Endodermal cell (in vitro differentiated cells): ENCODE measurements around the gene ARRDC1. TPM values are rescaled to one million over a fixed set of nuclear protein-coding genes. Genes with fewer than 3 reads are reported as not detected.

ENCODE experiments used
- DNase-seq: peaks from one replicate; pipeline ENCODE4 v3.0.0-alpha.2; 2017
- H3K27ac ChIP-seq: 2 replicates; pipeline ENCODE4 v1.5.1; 2013; ENCODE audit warnings: mild to moderate bottlenecking, low read depth, low read length, moderate library complexity
- H3K27me3 ChIP-seq: 2 replicates; pipeline ENCODE4 v1.6.1; 2013; ENCODE audit warnings: mild to moderate bottlenecking, low read length, moderate library complexity; ENCODE audit not compliant: insufficient read depth, control insufficient read depth, poor library complexity, severe bottlenecking
- H3K36me3 ChIP-seq: 2 replicates; pipeline ENCODE4 v1.7.0; 2013; ENCODE audit warnings: mild to moderate bottlenecking, low read length, moderate library complexity; ENCODE audit not compliant: control insufficient read depth, insufficient read depth
- H3K4me1 ChIP-seq: one replicate; pipeline ENCODE4 v1.7.0; 2013; ENCODE audit warnings: low read length; ENCODE audit not compliant: control insufficient read depth, insufficient read depth
- H3K4me3 ChIP-seq: 2 replicates; pipeline ENCODE4 v1.5.1; 2013; ENCODE audit warnings: mild to moderate bottlenecking, low read length, moderate library complexity
- H3K9ac ChIP-seq: 2 replicates; pipeline ENCODE4 v1.6.1; 2013; ENCODE audit warnings: mild to moderate bottlenecking, low read length, moderate library complexity; ENCODE audit not compliant: poor library complexity, severe bottlenecking; ENCODE audit errors: extremely low read depth
- H3K9me3 ChIP-seq: 2 replicates; pipeline ENCODE4 v1.6.1; 2013; ENCODE audit warnings: mild to moderate bottlenecking, low read length, moderate library complexity; ENCODE audit not compliant: control insufficient read depth
- H3K27ac Mint-ChIP-seq: 2 replicates; pipeline ENCODE4 v1.8.0; 2020; ENCODE audit warnings: mixed read lengths
- H3K27me3 Mint-ChIP-seq: 2 replicates; pipeline ENCODE4 v1.8.0; 2021; ENCODE audit warnings: mild to moderate bottlenecking, mixed read lengths; ENCODE audit not compliant: insufficient read depth
- H3K36me3 Mint-ChIP-seq: 2 replicates; pipeline ENCODE4 v1.8.0; 2020; ENCODE audit warnings: low read depth, mixed read lengths
- H3K4me1 Mint-ChIP-seq: 2 replicates; pipeline ENCODE4 v1.8.0; 2020; ENCODE audit warnings: mixed read lengths
- H3K4me3 Mint-ChIP-seq: 2 replicates; pipeline ENCODE4 v1.8.0; 2020; ENCODE audit warnings: mild to moderate bottlenecking, moderate library complexity, mixed read lengths
- H3K9me3 Mint-ChIP-seq: 2 replicates; pipeline ENCODE4 v1.8.0; 2020; ENCODE audit warnings: mild to moderate bottlenecking, mixed read lengths
- WGBS, 2 experiments: methylation state at CpG; one replicate each; pipeline versions ENCODE4 v1.1.5 to v1.1.7; 2013; ENCODE audit warnings: missing lambda C conversion rate in 2 of 2, mixed read lengths in 1 of 2; ENCODE audit not compliant: insufficient coverage in 1 of 2, insufficient read length in 1 of 2; 5-methylcytosine and 5-hydroxymethylcytosine counted together
- total RNA-seq, 2 donors: library from RNA; stranded (reverse); fragmentation: NEBNext Ultra II Directional in 1 of 2; extraction: Animal tissue kit (Norgen Biotek cat#: 25700) in 1 of 2; gene quantifications; 2 replicates in 1 of 2; 3 replicates in 1 of 2; pipeline ENCODE4 v1.2.1, GENCODE V29; 2021
- TF ChIP-seq, protein P1 (sequence below): fragments of 200-600 bp; sonication (generic); conservative IDR thresholded peaks from 2 replicates; pipeline ENCODE4 v1.5.0; 2021; ENCODE audit warnings: antibody characterized with exemption, mild to moderate bottlenecking

Gene ARRDC1
- total RNA-seq, 2 donors from 2014 or later, result 41.5 to 46.2 TPM

DNA sequence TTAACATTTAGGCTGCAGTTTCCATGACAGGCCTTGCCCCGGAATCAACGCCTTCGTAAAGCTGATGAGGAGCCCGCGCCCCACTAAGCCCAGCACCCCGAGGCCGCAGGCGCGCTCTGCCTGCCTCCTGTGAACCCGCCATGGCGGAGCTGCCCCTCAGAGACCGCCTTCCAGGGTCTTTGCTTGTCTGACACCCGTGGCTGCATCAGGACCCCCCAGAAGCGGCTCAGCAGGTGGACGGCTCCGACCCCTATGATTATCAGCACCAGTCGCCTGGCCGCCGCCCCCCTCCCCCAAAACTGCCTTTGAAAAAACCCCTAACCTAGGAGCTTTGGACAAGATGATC lies 26.3 kb upstream of the ARRDC1 start:
- H3K4me1 ChIP-seq, result peaks cover 7% of the 10 kb centered on the region
- no peaks in the 10 kb centered on the region for H3K27me3 ChIP-seq
- Mint-ChIP-seq H3K9me3 (no peaks in the 10 kb centered on the region), H3K4me1 (peaks cover 19% of the 10 kb centered on the region), H3K27ac (peak overlapping the region; percentile 88), H3K4me3 (peak overlapping the region; percentile 82), H3K36me3 (peaks cover 45% of the 10 kb centered on the region), H3K27me3 (no peaks in the 10 kb centered on the region)
- TF ChIP-seq, protein P1, sequence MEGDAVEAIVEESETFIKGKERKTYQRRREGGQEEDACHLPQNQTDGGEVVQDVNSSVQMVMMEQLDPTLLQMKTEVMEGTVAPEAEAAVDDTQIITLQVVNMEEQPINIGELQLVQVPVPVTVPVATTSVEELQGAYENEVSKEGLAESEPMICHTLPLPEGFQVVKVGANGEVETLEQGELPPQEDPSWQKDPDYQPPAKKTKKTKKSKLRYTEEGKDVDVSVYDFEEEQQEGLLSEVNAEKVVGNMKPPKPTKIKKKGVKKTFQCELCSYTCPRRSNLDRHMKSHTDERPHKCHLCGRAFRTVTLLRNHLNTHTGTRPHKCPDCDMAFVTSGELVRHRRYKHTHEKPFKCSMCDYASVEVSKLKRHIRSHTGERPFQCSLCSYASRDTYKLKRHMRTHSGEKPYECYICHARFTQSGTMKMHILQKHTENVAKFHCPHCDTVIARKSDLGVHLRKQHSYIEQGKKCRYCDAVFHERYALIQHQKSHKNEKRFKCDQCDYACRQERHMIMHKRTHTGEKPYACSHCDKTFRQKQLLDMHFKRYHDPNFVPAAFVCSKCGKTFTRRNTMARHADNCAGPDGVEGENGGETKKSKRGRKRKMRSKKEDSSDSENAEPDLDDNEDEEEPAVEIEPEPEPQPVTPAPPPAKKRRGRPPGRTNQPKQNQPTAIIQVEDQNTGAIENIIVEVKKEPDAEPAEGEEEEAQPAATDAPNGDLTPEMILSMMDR, result no peak
- H3K9ac ChIP-seq, result peak overlapping the region; percentile 72
- H3K9me3 ChIP-seq, result no peaks in the 10 kb centered on the region
- H3K4me3 ChIP-seq, result peak overlapping the region; percentile 82
- 61 to 78% methylated on average over 15 to 19 of the region's 19 CpGs for WGBS, 2 experiments
- peaks cover 57% of the 10 kb centered on the region for H3K36me3 ChIP-seq
- H3K27ac ChIP-seq, result peak overlapping the region; percentile 66
- no peak for DNase-seq

GRCh38 chr9:137580209-137580953 lies 25.1 kb upstream of the ARRDC1 start:
- Mint-ChIP-seq H3K27me3 (no peaks in the 10 kb centered on the region), H3K9me3 (no peaks in the 10 kb centered on the region), H3K4me1 (peaks cover 19% of the 10 kb centered on the region), H3K4me3 (peak overlapping the region; percentile 82), H3K36me3 (peaks cover 41% of the 10 kb centered on the region), H3K27ac (peak overlapping the region; percentile 52)
- no peak overlapping the region for H3K9ac ChIP-seq
- H3K9me3 ChIP-seq, result no peaks in the 10 kb centered on the region
- TF ChIP-seq, protein P1, result no peak
- peaks cover 7% of the 10 kb centered on the region for H3K4me1 ChIP-seq
- H3K36me3 ChIP-seq, result peaks cover 55% of the 10 kb centered on the region
- no peak overlapping the region for H3K27ac ChIP-seq
- H3K27me3 ChIP-seq, result no peaks in the 10 kb centered on the region
- WGBS, 2 experiments, result 91 to 92% methylated on average over 15 to 23 of the region's 23 CpGs
- no peak for DNase-seq
- no peak overlapping the region for H3K4me3 ChIP-seq

DNA sequence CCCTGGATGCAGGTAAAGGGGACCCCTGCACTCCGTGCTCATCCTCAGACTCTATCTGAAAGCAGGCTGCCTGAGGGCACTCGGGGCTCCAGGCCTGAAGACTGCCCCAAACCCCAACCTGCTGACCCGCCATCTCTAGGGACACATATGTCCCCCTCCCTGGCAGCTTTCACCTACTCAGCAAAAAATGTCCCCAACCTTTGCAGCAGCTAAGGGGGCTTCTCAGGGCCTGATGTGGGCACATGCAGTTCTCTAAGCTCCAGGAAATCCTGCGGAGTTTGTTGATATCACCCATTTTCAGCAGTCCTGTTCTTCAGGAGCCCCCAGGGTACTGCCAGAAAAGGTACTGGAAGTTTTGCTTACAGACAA lies 24.5 kb upstream of the ARRDC1 start:
- H3K4me1 ChIP-seq, result peaks cover 7% of the 10 kb centered on the region
- Mint-ChIP-seq H3K27me3 (no peaks in the 10 kb centered on the region), H3K4me1 (peaks cover 19% of the 10 kb centered on the region), H3K9me3 (no peaks in the 10 kb centered on the region), H3K36me3 (peaks cover 41% of the 10 kb centered on the region), H3K4me3 (no peak overlapping the region), H3K27ac (no peak overlapping the region)
- no peak overlapping the region for H3K27ac ChIP-seq
- 94 to 95% methylated on average over 4 of the region's 4 CpGs for WGBS, 2 experiments
- no peaks in the 10 kb centered on the region for H3K27me3 ChIP-seq
- H3K9me3 ChIP-seq, result no peaks in the 10 kb centered on the region
- DNase-seq, result no peak
- H3K9ac ChIP-seq, result no peak overlapping the region
- TF ChIP-seq, protein P1, result no peak
- no peak overlapping the region for H3K4me3 ChIP-seq
- peaks cover 55% of the 10 kb centered on the region for H3K36me3 ChIP-seq
